ENCODE results near the gene ZNF559.

DNA sequence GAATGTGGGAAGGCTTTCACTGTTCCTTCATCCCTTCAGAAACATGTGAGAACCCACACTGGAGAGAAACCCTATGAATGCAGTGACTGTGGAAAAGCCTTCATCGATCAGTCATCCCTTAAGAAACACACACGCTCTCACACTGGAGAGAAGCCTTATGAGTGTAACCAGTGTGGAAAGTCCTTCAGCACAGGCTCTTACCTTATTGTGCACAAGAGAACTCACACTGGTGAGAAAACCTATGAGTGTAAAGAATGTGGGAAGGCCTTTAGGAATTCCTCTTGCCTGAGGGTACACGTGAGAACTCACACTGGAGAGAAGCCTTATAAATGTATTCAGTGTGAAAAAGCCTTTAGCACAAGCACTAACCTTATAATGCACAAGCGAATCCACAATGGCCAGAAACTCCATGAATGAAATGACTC lies 57.4 kb downstream of the ZNF559 start:
- TF ChIP-seq, protein P1, sequence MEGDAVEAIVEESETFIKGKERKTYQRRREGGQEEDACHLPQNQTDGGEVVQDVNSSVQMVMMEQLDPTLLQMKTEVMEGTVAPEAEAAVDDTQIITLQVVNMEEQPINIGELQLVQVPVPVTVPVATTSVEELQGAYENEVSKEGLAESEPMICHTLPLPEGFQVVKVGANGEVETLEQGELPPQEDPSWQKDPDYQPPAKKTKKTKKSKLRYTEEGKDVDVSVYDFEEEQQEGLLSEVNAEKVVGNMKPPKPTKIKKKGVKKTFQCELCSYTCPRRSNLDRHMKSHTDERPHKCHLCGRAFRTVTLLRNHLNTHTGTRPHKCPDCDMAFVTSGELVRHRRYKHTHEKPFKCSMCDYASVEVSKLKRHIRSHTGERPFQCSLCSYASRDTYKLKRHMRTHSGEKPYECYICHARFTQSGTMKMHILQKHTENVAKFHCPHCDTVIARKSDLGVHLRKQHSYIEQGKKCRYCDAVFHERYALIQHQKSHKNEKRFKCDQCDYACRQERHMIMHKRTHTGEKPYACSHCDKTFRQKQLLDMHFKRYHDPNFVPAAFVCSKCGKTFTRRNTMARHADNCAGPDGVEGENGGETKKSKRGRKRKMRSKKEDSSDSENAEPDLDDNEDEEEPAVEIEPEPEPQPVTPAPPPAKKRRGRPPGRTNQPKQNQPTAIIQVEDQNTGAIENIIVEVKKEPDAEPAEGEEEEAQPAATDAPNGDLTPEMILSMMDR (IDR thresholded peaks at IDR 0.05) = no peak
- no peak for TF ChIP-seq POLR2A (IDR thresholded peaks at IDR 0.05)
- no peak for TF ChIP-seq EP300 (IDR thresholded peaks at IDR 0.05)
